DND-41 (cell line): ENCODE measurements around the gene SYNDIG1.

Experiments
- ATAC-seq: fragments of 200-7000 bp; cut with Tn5 transposase; 3 replicates; pipeline ENCODE4 v1.9.1; 2021; ENCODE audit warnings: low read depth; ENCODE audit not compliant: insufficient read depth
- DNase-seq: peaks from one replicate; pipeline ENCODE4 v3.0.0-alpha.2; 2020
- H2AFZ ChIP-seq: 2 replicates; pipeline ENCODE4 v1.6.0; 2012; ENCODE audit warnings: low read depth, low read length
- H3K27ac ChIP-seq: 2 replicates; pipeline ENCODE4 v1.5.1; 2012; ENCODE audit warnings: low read length, inconsistent platforms
- H3K27me3 ChIP-seq: fragments of 200-600 bp; sonication (generic); 2 replicates; pipeline ENCODE4 v1.6.0; 2012; ENCODE audit warnings: low read length, mild to moderate bottlenecking, inconsistent platforms; ENCODE audit not compliant: insufficient read depth, poor library complexity
- H3K36me3 ChIP-seq: 2 replicates; pipeline ENCODE4 v1.5.1; 2012; ENCODE audit warnings: low read length, inconsistent platforms; ENCODE audit not compliant: insufficient read depth
- H3K4me1 ChIP-seq: 2 replicates; pipeline ENCODE4 v1.5.1; 2012; ENCODE audit warnings: mild to moderate bottlenecking, low read length; ENCODE audit not compliant: insufficient read depth
- H3K4me2 ChIP-seq: 2 replicates; pipeline ENCODE4 v1.6.0; 2012; ENCODE audit warnings: mild to moderate bottlenecking, moderate library complexity, low read length, inconsistent platforms; ENCODE audit not compliant: insufficient read depth
- H3K4me3 ChIP-seq, 2 experiments: fragments of 200-600 bp in 1 of 2; shearing (Covaris generic) in 1 of 2; 2 replicates each; pipeline ENCODE4 v1.5.1; 2012 to 2016; ENCODE audit warnings: inconsistent platforms in 2 of 2, low read length in 2 of 2, mild to moderate bottlenecking in 2 of 2, low read depth in 1 of 2, moderate library complexity in 1 of 2
- H3K79me2 ChIP-seq: 2 replicates; pipeline ENCODE4 v1.6.0; 2012; ENCODE audit warnings: low read length, inconsistent platforms; ENCODE audit not compliant: insufficient read depth
- H3K9ac ChIP-seq: 2 replicates; pipeline ENCODE4 v1.6.0; 2012; ENCODE audit warnings: low read depth, mild to moderate bottlenecking, inconsistent platforms, low read length, moderate library complexity
- H3K9me3 ChIP-seq: 2 replicates; pipeline ENCODE4 v1.5.1; 2012; ENCODE audit warnings: low read length, moderate library complexity, mild to moderate bottlenecking, inconsistent platforms; ENCODE audit not compliant: insufficient read depth, severe bottlenecking
- H4K20me1 ChIP-seq: 2 replicates; pipeline ENCODE4 v1.6.0; 2012; ENCODE audit warnings: low read length; ENCODE audit not compliant: insufficient read depth
- EZH2 ChIP-seq: IDR thresholded peaks from 3 replicates; pipeline ENCODE4 v1.6.1; 2012; ENCODE audit warnings: borderline replicate concordance, low read depth, mild to moderate bottlenecking, moderate library complexity, low read length, inconsistent platforms; ENCODE audit not compliant: severe bottlenecking
- TF ChIP-seq, protein P1 (sequence below): IDR thresholded peaks from 2 replicates; pipeline ENCODE4 v1.5.1; 2012; ENCODE audit warnings: borderline replicate concordance, low read length, moderate library complexity, mild to moderate bottlenecking; ENCODE audit not compliant: poor library complexity, severe bottlenecking; ENCODE audit errors: extremely low read depth

The SYNDIG1 gene

DNA sequence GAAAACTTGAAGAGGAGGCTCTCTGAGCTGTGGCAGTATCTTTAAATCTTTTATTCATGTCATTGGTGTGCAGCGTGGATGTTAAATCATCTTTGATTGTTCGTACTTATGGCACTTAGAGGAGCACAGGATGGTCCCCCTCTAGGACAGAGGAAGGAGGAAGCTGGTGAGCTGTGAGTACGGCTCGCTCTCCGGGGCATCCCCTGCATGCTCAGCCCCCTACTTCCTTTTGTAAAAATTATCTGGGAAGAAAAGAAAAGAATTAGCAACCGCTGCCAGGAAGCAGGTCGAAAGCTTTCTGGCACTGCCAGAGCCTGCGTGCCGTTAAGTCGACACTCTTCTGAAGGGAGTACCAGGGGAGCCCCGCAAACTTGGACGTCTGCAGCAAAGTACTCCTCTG is 158.5 kb downstream of the SYNDIG1 start:
- Histone ChIP-seq H3K4me2 (no peak overlapping the region), H3K9ac (no peak overlapping the region)
- ATAC-seq, result no peak

DNA sequence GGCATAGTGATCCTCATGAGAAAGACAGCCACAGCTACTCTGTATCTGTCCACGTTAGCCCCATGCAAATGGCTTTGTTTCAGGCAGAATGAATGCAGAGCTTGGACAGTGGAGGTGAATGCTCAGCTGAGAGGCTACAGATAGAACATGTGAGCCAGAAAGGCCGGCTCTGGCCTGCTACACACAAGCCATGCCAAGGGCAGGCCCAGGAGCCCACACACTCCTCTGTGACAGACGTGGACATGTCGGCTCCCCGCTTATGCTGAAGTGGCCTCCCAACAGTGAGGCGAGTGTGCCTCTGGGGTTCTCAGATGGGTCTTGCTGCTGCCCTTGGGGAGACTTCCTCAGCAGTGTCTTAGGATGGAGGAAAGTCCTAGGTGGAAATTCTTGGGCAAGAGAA is 159.6 kb downstream of the SYNDIG1 start:
- Histone ChIP-seq H3K27ac (no peak overlapping the region), H3K9me3 (no peaks in the 10 kb centered on the region), H3K4me3 (no peak overlapping the region), H4K20me1 (no peaks in the 10 kb centered on the region), H3K4me1 (no peaks in the 10 kb centered on the region; the same call in 1 of the 2 replicates), H3K79me2 (no peaks in the 10 kb centered on the region), H3K36me3 (no peaks in the 10 kb centered on the region), H3K27me3 (no peaks in the 10 kb centered on the region), H3K9ac (no peak overlapping the region), H3K4me2 (no peak overlapping the region), H2AFZ (no peak overlapping the region)
- DNase-seq (no peak), ATAC-seq (no peak)
- TF ChIP-seq EZH2, result no peak
- TF ChIP-seq, protein P1, sequence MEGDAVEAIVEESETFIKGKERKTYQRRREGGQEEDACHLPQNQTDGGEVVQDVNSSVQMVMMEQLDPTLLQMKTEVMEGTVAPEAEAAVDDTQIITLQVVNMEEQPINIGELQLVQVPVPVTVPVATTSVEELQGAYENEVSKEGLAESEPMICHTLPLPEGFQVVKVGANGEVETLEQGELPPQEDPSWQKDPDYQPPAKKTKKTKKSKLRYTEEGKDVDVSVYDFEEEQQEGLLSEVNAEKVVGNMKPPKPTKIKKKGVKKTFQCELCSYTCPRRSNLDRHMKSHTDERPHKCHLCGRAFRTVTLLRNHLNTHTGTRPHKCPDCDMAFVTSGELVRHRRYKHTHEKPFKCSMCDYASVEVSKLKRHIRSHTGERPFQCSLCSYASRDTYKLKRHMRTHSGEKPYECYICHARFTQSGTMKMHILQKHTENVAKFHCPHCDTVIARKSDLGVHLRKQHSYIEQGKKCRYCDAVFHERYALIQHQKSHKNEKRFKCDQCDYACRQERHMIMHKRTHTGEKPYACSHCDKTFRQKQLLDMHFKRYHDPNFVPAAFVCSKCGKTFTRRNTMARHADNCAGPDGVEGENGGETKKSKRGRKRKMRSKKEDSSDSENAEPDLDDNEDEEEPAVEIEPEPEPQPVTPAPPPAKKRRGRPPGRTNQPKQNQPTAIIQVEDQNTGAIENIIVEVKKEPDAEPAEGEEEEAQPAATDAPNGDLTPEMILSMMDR, result no peak

More for the DNA sequence above, 158.5 kb downstream of the SYNDIG1 start:
- no peak overlapping the region for H2AFZ ChIP-seq
- no peak overlapping the region for H3K4me3 ChIP-seq
- H3K79me2 ChIP-seq, result no peaks in the 10 kb centered on the region
- H3K4me1 ChIP-seq, result no peaks in the 10 kb centered on the region; the same call in 1 of the 2 replicates
- no peak for DNase-seq
- no peak overlapping the region for H3K27ac ChIP-seq
- TF ChIP-seq, protein P1, result no peak
- TF ChIP-seq EZH2, result no peak
- H3K27me3 ChIP-seq, result no peaks in the 10 kb centered on the region
- no peaks in the 10 kb centered on the region for H3K36me3 ChIP-seq
- H4K20me1 ChIP-seq, result no peaks in the 10 kb centered on the region
- no peaks in the 10 kb centered on the region for H3K9me3 ChIP-seq

DNA sequence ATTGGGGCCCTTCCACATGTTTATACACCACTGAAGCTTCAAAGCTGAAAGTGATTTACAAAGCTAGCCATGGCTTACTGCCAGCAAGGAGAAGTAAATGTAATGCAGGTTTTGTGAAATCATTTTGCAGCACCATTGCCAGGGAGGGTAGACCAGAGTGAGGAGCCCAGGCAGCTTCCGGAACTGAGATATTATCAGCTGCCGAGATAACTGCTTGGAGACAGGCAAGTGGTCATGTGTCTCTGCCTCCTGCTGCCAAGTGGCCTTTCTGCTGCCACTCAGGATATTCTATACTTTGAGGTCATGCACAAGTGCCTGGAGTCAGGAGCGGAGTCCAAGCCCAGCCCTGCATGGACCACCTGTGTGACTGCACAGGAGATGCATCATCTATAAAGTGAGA is 160.2 kb downstream of the SYNDIG1 start:
- no peaks in the 10 kb centered on the region for H3K79me2 ChIP-seq
- no peak for DNase-seq

More for the DNA sequence above, 160.2 kb downstream of the SYNDIG1 start:
- no peak overlapping the region for H3K9ac ChIP-seq
- TF ChIP-seq, protein P1, result no peak
- TF ChIP-seq EZH2, result no peak
- no peaks in the 10 kb centered on the region for H3K27me3 ChIP-seq
- no peak overlapping the region for H3K27ac ChIP-seq
- H3K36me3 ChIP-seq, result no peaks in the 10 kb centered on the region
- no peaks in the 10 kb centered on the region for H3K9me3 ChIP-seq
- H3K4me2 ChIP-seq, result no peak overlapping the region
- H3K4me3 ChIP-seq, result no peak overlapping the region
- H2AFZ ChIP-seq, result no peak overlapping the region
- no peaks in the 10 kb centered on the region for H4K20me1 ChIP-seq
- peak; percentile 48; the same call in 2 of the 3 replicates for ATAC-seq
- no peaks in the 10 kb centered on the region; the same call in 1 of the 2 replicates for H3K4me1 ChIP-seq
